Kidney epithelial cell (primary cell): Measurements from ENCODE around the gene ASB11. TPM values are rescaled to one million over a fixed set of nuclear protein-coding genes. Genes with fewer than 3 reads are reported as not detected.

Experiments used
- DNase-seq: peaks from one replicate; pipeline ENCODE4 v3.0.0-alpha.2; 2010; ENCODE audit warnings: low read depth
- H3K27me3 ChIP-seq: 2 replicates; pipeline ENCODE4 v1.6.0; 2011; ENCODE audit warnings: low read length; ENCODE audit not compliant: control insufficient read depth, insufficient read depth
- H3K36me3 ChIP-seq: 2 replicates; pipeline ENCODE4 v1.5.1; 2011; ENCODE audit warnings: low read length; ENCODE audit not compliant: control insufficient read depth, insufficient read depth
- H3K4me3 ChIP-seq: 2 replicates; pipeline ENCODE4 v1.5.1; 2011; ENCODE audit warnings: low read depth, mild to moderate bottlenecking, control low read depth, low read length
- CTCF ChIP-seq: IDR thresholded peaks from 2 replicates; pipeline ENCODE4 v1.5.1; 2011; ENCODE audit warnings: mild to moderate bottlenecking, moderate library complexity, low read length, control low read depth, inconsistent platforms; ENCODE audit not compliant: insufficient read depth, poor library complexity, severe bottlenecking
- total RNA-seq: library from RNA; depleted of rRNA; stranded (reverse); fragments of >200 nt; gene quantifications from 2 replicates; pipeline ENCODE4 v1.2.3, GENCODE V29; 2015

ASB11 gene
- total RNA-seq, 1 donor from 2014 or later, result not detected

- Histone ChIP-seq H3K27me3 (no peaks in the 10 kb centered on the region), H3K4me3 (no peak overlapping the region), H3K36me3 (no peaks in the 10 kb centered on the region)
- no peak for DNase-seq
- TF ChIP-seq CTCF, result no peak
Measured at GRCh38 chrX:15322072-15322471, 6.6 kb upstream of the ASB11 start.

- DNase-seq, result no peak
- Histone ChIP-seq H3K27me3 (no peaks in the 10 kb centered on the region), H3K4me3 (no peak overlapping the region), H3K36me3 (no peaks in the 10 kb centered on the region)
- no peak for TF ChIP-seq CTCF
Measured at GRCh38 chrX:15321447-15321846, 6.0 kb upstream of the ASB11 start.

DNA sequence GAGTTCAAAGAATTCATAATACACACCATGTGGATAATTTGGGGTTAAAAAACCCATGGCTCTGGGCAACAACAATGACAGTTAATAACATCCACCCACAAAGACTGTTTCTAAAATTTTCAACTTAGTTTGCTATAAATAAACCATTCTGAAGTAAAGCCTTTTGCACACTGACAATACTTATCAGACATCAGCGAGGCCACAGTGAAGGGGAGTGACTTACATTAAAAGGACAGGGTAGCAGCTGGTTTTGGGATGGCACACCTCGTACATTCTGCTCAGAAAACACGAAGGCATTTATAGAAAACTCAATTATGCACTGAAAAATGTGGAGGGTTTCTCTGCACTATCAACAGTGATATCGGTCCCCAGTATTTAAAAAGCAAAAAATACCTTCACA lies 4.9 kb upstream of the ASB11 start:
- DNase-seq, result no peak
- H3K4me3 ChIP-seq, result no peak overlapping the region
- H3K36me3 ChIP-seq, result no peaks in the 10 kb centered on the region

DNA sequence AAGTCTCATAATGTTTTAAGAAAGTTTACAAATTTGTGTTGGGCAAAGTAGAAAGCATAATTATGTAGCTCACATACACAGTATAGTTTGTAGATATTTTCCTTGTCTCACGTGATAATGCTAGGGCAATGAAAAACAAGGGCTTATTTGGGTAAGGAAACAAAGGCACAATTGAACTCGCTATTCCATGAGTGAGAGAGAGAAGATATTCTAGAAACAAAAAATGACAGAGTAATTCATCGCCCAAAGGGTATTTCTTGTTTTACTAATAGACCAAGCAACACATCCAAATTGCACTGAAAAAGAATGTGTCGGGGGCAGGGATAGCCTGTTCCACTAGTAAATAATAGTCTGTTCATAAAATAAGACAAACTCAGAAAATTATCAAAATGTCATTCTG lies 3.6 kb upstream of the ASB11 start:
- TF ChIP-seq CTCF, result no peak
- no peak overlapping the region for H3K4me3 ChIP-seq
- H3K36me3 ChIP-seq, result no peaks in the 10 kb centered on the region
- no peak for DNase-seq
- no peaks in the 10 kb centered on the region for H3K27me3 ChIP-seq

More for the DNA sequence above, 4.9 kb upstream of the ASB11 start:
- TF ChIP-seq CTCF, result no peak
- H3K27me3 ChIP-seq, result no peaks in the 10 kb centered on the region

DNA sequence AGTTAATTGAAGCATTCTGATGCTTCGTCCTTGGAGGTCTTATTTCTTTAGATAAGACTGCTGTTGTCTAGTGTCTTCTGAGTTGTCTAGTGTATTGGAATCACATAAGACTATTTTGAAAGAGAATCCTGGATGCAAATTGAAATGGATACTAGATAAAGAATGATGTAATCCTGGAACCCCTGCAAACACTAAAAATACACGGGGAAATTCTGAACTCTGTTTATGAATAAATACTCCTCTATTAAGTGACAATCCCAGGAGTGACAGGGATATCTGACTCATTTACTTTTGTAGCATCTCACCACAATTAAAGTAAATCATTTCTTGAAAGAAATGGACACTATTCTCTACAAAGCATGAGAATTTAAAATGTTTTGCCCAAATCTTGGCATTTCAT lies 968 bp downstream of the ASB11 start:
- DNase-seq, result no peak
- H3K36me3 ChIP-seq, result no peaks in the 10 kb centered on the region
- no peaks in the 10 kb centered on the region for H3K27me3 ChIP-seq
- no peak overlapping the region for H3K4me3 ChIP-seq
- TF ChIP-seq CTCF, result no peak

- no peak for DNase-seq
- Histone ChIP-seq H3K4me3 (no peak overlapping the region), H3K36me3 (no peaks in the 10 kb centered on the region), H3K27me3 (no peaks in the 10 kb centered on the region)
- no peak for TF ChIP-seq CTCF
Measured at GRCh38 chrX:15311119-15311518, 4.3 kb downstream of the ASB11 start.
